ENCODE measurements around the gene NCOR2.

- TF ChIP-seq, protein P1, sequence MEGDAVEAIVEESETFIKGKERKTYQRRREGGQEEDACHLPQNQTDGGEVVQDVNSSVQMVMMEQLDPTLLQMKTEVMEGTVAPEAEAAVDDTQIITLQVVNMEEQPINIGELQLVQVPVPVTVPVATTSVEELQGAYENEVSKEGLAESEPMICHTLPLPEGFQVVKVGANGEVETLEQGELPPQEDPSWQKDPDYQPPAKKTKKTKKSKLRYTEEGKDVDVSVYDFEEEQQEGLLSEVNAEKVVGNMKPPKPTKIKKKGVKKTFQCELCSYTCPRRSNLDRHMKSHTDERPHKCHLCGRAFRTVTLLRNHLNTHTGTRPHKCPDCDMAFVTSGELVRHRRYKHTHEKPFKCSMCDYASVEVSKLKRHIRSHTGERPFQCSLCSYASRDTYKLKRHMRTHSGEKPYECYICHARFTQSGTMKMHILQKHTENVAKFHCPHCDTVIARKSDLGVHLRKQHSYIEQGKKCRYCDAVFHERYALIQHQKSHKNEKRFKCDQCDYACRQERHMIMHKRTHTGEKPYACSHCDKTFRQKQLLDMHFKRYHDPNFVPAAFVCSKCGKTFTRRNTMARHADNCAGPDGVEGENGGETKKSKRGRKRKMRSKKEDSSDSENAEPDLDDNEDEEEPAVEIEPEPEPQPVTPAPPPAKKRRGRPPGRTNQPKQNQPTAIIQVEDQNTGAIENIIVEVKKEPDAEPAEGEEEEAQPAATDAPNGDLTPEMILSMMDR (IDR thresholded peaks at IDR 0.05), result no peak
- no peak for TF ChIP-seq POLR2A (IDR thresholded peaks at IDR 0.05)
Measured at GRCh38 chr12:124577986-124578385, 10.6 kb upstream of the NCOR2 start.

Measured in transverse colon (tissue), 3 donors.